Measurements from ENCODE around the gene TMEM140. TPM values are rescaled to one million over a fixed set of nuclear protein-coding genes. Genes with fewer than 3 reads are reported as not detected.

TMEM140 gene
- total and polyA plus RNA-seq, 9 of the 15 experiments (the other 6 are each of a cell fraction or from before 2014, with no cell fraction given), result 0.03 to 0.82 (median 0.23) TPM

DNA sequence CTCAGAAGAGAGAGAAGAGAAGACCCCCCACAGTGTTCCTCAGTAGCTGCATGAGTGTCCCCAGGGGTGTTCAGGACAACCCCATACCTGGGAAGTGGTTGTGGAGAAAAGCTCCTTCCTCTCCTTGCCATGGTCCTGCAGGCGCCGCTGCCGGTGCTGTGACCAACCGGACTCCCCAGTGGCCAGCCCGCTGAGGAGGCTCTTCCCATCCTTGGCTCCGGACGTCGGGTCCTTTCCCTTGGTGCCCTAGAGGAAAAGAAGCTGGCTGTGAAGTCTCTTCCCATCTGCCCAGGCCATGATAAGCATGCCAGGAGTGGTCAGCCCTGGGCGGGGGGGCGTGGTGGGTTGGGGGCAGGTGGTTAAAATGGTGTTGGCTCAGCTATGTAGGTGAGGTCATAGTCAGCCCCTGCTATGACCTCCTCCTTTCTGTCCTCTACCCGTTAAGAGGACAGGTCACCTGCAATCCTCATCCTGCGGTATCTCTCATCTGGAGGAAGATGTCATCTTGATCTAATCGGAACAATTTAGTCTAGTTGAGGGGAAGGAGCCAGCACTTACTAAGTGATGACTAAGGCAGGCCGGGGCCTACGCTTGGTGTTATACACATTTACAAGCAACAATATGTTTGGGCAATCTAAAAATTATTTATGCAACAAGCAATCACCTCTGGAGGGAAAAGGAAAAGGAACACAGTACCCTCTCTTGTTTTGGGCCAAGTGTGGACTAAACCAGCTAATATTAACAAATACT, 50.2 kb downstream of the TMEM140 start (continued):
- TF ChIP-seq ZNF436 (CRISPR knock-in tag; IDR thresholded peaks at IDR 0.05), result no peak
- no peak for TF ChIP-seq NBN (IDR thresholded peaks at IDR 0.05; ENCODE audit: low read depth)
- TF ChIP-seq CBX2 (IDR thresholded peaks at IDR 0.05; ENCODE audit: insufficient read depth, low read length, poor library complexity, severe bottlenecking), result no peak
- TF ChIP-seq, protein P1, sequence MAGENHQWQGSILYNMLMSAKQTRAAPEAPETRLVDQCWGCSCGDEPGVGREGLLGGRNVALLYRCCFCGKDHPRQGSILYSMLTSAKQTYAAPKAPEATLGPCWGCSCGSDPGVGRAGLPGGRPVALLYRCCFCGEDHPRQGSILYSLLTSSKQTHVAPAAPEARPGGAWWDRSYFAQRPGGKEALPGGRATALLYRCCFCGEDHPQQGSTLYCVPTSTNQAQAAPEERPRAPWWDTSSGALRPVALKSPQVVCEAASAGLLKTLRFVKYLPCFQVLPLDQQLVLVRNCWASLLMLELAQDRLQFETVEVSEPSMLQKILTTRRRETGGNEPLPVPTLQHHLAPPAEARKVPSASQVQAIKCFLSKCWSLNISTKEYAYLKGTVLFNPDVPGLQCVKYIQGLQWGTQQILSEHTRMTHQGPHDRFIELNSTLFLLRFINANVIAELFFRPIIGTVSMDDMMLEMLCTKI (IDR thresholded peaks at IDR 0.05; ENCODE audit: partially characterized antibody), result no peak
- TF ChIP-seq SRF (CRISPR knock-in tag; IDR thresholded peaks at IDR 0.05), result no peak
- no peak for TF ChIP-seq ZBTB17 (CRISPR knock-in tag; IDR thresholded peaks at IDR 0.05)
- TF ChIP-seq, protein P2, sequence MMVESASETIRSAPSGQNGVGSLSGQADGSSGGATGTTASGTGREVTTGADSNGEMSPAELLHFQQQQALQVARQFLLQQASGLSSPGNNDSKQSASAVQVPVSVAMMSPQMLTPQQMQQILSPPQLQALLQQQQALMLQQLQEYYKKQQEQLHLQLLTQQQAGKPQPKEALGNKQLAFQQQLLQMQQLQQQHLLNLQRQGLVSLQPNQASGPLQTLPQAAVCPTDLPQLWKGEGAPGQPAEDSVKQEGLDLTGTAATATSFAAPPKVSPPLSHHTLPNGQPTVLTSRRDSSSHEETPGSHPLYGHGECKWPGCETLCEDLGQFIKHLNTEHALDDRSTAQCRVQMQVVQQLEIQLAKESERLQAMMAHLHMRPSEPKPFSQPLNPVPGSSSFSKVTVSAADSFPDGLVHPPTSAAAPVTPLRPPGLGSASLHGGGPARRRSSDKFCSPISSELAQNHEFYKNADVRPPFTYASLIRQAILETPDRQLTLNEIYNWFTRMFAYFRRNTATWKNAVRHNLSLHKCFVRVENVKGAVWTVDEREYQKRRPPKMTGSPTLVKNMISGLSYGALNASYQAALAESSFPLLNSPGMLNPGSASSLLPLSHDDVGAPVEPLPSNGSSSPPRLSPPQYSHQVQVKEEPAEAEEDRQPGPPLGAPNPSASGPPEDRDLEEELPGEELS (CRISPR knock-in tag; IDR thresholded peaks at IDR 0.05; ENCODE audit: borderline replicate concordance), result no peak
- no peak for TF ChIP-seq RBM39 (optimal IDR thresholded peaks at IDR 0.05; ENCODE audit: low read depth, low read length)
- TF ChIP-seq YBX1 (IDR thresholded peaks at IDR 0.05), result no peak
- TF ChIP-seq, protein P3, sequence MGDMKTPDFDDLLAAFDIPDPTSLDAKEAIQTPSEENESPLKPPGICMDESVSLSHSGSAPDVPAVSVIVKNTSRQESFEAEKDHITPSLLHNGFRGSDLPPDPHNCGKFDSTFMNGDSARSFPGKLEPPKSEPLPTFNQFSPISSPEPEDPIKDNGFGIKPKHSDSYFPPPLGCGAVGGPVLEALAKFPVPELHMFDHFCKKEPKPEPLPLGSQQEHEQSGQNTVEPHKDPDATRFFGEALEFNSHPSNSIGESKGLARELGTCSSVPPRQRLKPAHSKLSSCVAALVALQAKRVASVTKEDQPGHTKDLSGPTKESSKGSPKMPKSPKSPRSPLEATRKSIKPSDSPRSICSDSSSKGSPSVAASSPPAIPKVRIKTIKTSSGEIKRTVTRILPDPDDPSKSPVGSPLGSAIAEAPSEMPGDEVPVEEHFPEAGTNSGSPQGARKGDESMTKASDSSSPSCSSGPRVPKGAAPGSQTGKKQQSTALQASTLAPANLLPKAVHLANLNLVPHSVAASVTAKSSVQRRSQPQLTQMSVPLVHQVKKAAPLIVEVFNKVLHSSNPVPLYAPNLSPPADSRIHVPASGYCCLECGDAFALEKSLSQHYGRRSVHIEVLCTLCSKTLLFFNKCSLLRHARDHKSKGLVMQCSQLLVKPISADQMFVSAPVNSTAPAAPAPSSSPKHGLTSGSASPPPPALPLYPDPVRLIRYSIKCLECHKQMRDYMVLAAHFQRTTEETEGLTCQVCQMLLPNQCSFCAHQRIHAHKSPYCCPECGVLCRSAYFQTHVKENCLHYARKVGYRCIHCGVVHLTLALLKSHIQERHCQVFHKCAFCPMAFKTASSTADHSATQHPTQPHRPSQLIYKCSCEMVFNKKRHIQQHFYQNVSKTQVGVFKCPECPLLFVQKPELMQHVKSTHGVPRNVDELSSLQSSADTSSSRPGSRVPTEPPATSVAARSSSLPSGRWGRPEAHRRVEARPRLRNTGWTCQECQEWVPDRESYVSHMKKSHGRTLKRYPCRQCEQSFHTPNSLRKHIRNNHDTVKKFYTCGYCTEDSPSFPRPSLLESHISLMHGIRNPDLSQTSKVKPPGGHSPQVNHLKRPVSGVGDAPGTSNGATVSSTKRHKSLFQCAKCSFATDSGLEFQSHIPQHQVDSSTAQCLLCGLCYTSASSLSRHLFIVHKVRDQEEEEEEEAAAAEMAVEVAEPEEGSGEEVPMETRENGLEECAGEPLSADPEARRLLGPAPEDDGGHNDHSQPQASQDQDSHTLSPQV (IDR thresholded peaks at IDR 0.05), result no peak
- no peak for TF ChIP-seq ZNF347 (CRISPR knock-in tag; IDR thresholded peaks at IDR 0.05; ENCODE audit: low read depth)

Data from K562 (cell line).